Measurements from ENCODE around the gene DTX4.

Gene DTX4

DNA sequence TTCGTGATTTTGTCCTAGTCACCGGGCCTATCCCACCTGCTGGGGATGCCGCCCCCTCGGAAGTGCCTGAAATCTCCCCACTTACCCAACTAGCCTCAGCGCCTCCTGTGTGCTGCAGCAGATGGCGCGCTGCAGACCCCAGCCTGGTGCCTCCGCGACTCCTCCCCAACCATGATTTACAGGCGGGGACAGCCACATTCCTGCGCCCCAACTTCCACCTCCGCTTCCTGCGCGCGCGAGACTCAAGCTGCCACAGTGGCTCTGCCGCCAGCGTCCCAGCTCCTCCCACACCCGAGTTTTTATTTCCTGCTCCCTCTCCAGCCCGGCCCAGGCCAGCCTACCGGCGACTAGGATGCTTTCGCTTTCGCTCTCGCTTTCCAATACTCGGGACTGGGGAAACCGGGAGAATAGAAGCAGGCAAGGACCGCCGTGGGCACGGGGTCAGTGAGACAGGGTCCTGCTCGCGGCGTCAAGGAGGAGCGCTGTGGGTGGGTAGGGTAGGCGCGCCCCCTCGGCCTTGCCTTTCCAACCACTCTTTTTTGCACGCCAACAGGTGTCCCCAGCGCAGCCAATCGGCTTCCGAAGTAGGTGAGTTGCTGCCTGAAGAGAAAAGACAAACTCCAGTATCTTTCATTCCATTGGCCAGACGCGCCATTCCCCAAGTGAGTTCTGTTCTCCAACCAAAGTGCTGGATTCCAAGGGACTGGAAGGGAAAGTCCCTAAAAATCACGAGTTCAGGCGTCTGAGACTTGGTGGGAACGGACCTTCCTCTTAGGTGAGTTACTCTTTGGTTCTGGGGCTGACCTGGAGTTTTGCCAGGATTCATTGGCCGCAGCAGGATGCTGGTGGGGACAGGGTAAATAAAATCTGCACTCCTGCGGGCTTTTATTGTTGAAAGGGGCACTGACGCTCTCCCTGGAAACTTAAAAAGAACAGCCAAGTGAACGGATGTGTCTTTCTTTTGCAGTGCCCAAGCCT is 29.1 kb upstream of the DTX4 start, which contains the start of gene FAM111A (continued):
- TF ChIP-seq ZBTB17 (tag by site-specific recombination; IDR thresholded peaks at IDR 0.05) (peak; percentile 49), ZNF670 (tag by site-specific recombination; IDR thresholded peaks at IDR 0.05; ENCODE audit: low read depth) (no peak), ZNF76 (tag by site-specific recombination; IDR thresholded peaks at IDR 0.05; ENCODE audit: borderline replicate concordance, low read depth) (peak; percentile 36; the same call in 1 of the 2 replicates), ZNF623 (tag by site-specific recombination; IDR thresholded peaks at IDR 0.05) (no peak), KLF10 (tag by site-specific recombination; IDR thresholded peaks at IDR 0.05) (0 out of 2 replicates have a peak, but pooled peaks have one; percentile 51), ZFHX2 (tag by site-specific recombination; conservative IDR thresholded peaks at IDR 0.05) (peak; percentile 91), ZNF341 (tag by site-specific recombination; IDR thresholded peaks at IDR 0.05; ENCODE audit: low read depth) (peak; percentile 43; the same call in 1 of the 2 replicates), ZNF335 (tag by site-specific recombination; conservative IDR thresholded peaks at IDR 0.05) (peak; percentile 89), ZNF2 (tag by site-specific recombination; IDR thresholded peaks at IDR 0.05) (peak; percentile 63), SP2 (tag by site-specific recombination; IDR thresholded peaks at IDR 0.05) (peak; percentile 80), ZNF768 (tag by site-specific recombination; IDR thresholded peaks at IDR 0.05) (no peak), GLI2 (tag by site-specific recombination; IDR thresholded peaks at IDR 0.05; ENCODE audit: borderline replicate concordance, low read depth) (no peak), ZXDB (tag by site-specific recombination; IDR thresholded peaks at IDR 0.05) (0 out of 2 replicates have a peak, but pooled peaks have one; percentile 46)
- TF ChIP-seq, protein P1, sequence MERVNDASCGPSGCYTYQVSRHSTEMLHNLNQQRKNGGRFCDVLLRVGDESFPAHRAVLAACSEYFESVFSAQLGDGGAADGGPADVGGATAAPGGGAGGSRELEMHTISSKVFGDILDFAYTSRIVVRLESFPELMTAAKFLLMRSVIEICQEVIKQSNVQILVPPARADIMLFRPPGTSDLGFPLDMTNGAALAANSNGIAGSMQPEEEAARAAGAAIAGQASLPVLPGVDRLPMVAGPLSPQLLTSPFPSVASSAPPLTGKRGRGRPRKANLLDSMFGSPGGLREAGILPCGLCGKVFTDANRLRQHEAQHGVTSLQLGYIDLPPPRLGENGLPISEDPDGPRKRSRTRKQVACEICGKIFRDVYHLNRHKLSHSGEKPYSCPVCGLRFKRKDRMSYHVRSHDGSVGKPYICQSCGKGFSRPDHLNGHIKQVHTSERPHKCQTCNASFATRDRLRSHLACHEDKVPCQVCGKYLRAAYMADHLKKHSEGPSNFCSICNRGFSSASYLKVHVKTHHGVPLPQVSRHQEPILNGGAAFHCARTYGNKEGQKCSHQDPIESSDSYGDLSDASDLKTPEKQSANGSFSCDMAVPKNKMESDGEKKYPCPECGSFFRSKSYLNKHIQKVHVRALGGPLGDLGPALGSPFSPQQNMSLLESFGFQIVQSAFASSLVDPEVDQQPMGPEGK (tag by site-specific recombination; IDR thresholded peaks at IDR 0.05): peak; percentile 78
- TF ChIP-seq, protein P2, sequence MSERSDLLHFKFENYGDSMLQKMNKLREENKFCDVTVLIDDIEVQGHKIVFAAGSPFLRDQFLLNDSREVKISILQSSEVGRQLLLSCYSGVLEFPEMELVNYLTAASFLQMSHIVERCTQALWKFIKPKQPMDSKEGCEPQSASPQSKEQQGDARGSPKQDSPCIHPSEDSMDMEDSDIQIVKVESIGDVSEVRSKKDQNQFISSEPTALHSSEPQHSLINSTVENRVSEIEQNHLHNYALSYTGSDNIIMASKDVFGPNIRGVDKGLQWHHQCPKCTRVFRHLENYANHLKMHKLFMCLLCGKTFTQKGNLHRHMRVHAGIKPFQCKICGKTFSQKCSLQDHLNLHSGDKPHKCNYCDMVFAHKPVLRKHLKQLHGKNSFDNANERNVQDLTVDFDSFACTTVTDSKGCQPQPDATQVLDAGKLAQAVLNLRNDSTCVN (tag by site-specific recombination; optimal IDR thresholded peaks at IDR 0.05): peak; percentile 67
- TF ChIP-seq, protein P3, sequence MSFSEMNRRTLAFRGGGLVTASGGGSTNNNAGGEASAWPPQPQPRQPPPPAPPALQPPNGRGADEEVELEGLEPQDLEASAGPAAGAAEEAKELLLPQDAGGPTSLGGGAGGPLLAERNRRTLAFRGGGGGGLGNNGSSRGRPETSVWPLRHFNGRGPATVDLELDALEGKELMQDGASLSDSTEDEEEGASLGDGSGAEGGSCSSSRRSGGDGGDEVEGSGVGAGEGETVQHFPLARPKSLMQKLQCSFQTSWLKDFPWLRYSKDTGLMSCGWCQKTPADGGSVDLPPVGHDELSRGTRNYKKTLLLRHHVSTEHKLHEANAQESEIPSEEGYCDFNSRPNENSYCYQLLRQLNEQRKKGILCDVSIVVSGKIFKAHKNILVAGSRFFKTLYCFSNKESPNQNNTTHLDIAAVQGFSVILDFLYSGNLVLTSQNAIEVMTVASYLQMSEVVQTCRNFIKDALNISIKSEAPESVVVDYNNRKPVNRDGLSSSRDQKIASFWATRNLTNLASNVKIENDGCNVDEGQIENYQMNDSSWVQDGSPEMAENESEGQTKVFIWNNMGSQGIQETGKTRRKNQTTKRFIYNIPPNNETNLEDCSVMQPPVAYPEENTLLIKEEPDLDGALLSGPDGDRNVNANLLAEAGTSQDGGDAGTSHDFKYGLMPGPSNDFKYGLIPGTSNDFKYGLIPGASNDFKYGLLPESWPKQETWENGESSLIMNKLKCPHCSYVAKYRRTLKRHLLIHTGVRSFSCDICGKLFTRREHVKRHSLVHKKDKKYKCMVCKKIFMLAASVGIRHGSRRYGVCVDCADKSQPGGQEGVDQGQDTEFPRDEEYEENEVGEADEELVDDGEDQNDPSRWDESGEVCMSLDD (tag by site-specific recombination; IDR thresholded peaks at IDR 0.05): peak; percentile 66; the same call in 1 of the 2 replicates
- TF ChIP-seq, protein P4, sequence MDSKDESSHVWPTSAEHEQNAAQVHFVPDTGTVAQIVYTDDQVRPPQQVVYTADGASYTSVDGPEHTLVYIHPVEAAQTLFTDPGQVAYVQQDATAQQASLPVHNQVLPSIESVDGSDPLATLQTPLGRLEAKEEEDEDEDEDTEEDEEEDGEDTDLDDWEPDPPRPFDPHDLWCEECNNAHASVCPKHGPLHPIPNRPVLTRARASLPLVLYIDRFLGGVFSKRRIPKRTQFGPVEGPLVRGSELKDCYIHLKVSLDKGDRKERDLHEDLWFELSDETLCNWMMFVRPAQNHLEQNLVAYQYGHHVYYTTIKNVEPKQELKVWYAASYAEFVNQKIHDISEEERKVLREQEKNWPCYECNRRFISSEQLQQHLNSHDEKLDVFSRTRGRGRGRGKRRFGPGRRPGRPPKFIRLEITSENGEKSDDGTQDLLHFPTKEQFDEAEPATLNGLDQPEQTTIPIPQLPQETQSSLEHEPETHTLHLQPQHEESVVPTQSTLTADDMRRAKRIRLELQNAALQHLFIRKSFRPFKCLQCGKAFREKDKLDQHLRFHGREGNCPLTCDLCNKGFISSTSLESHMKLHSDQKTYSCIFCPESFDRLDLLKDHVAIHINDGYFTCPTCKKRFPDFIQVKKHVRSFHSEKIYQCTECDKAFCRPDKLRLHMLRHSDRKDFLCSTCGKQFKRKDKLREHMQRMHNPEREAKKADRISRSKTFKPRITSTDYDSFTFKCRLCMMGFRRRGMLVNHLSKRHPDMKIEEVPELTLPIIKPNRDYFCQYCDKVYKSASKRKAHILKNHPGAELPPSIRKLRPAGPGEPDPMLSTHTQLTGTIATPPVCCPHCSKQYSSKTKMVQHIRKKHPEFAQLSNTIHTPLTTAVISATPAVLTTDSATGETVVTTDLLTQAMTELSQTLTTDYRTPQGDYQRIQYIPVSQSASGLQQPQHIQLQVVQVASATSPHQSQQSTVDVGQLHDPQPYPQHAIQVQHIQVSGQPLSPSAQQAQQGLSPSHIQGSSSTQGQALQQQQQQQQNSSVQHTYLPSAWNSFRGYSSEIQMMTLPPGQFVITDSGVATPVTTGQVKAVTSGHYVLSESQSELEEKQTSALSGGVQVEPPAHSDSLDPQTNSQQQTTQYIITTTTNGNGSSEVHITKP (tag by site-specific recombination; IDR thresholded peaks at IDR 0.05): peak; percentile 10; the same call in 1 of the 2 replicates
- TF ChIP-seq, protein P5, sequence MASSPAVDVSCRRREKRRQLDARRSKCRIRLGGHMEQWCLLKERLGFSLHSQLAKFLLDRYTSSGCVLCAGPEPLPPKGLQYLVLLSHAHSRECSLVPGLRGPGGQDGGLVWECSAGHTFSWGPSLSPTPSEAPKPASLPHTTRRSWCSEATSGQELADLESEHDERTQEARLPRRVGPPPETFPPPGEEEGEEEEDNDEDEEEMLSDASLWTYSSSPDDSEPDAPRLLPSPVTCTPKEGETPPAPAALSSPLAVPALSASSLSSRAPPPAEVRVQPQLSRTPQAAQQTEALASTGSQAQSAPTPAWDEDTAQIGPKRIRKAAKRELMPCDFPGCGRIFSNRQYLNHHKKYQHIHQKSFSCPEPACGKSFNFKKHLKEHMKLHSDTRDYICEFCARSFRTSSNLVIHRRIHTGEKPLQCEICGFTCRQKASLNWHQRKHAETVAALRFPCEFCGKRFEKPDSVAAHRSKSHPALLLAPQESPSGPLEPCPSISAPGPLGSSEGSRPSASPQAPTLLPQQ (tag by site-specific recombination; IDR thresholded peaks at IDR 0.05): 0 out of 2 replicates have a peak, but pooled peaks have one; percentile 30
- TF ChIP-seq, protein P6, sequence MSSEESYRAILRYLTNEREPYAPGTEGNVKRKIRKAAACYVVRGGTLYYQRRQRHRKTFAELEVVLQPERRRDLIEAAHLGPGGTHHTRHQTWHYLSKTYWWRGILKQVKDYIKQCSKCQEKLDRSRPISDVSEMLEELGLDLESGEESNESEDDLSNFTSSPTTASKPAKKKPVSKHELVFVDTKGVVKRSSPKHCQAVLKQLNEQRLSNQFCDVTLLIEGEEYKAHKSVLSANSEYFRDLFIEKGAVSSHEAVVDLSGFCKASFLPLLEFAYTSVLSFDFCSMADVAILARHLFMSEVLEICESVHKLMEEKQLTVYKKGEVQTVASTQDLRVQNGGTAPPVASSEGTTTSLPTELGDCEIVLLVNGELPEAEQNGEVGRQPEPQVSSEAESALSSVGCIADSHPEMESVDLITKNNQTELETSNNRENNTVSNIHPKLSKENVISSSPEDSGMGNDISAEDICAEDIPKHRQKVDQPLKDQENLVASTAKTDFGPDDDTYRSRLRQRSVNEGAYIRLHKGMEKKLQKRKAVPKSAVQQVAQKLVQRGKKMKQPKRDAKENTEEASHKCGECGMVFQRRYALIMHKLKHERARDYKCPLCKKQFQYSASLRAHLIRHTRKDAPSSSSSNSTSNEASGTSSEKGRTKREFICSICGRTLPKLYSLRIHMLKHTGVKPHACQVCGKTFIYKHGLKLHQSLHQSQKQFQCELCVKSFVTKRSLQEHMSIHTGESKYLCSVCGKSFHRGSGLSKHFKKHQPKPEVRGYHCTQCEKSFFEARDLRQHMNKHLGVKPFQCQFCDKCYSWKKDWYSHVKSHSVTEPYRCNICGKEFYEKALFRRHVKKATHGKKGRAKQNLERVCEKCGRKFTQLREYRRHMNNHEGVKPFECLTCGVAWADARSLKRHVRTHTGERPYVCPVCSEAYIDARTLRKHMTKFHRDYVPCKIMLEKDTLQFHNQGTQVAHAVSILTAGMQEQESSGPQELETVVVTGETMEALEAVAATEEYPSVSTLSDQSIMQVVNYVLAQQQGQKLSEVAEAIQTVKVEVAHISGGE (tag by site-specific recombination; conservative IDR thresholded peaks at IDR 0.05; ENCODE audit: low read depth): peak; percentile 73
- TF ChIP-seq, protein P7, sequence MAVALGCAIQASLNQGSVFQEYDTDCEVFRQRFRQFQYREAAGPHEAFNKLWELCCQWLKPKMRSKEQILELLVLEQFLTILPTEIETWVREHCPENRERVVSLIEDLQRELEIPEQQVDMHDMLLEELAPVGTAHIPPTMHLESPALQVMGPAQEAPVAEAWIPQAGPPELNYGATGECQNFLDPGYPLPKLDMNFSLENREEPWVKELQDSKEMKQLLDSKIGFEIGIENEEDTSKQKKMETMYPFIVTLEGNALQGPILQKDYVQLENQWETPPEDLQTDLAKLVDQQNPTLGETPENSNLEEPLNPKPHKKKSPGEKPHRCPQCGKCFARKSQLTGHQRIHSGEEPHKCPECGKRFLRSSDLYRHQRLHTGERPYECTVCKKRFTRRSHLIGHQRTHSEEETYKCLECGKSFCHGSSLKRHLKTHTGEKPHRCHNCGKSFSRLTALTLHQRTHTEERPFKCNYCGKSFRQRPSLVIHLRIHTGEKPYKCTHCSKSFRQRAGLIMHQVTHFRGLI (tag by site-specific recombination; IDR thresholded peaks at IDR 0.05): no peak; the same call in 1 of the 2 replicates

Measured in HEK293 (cell line).